ENCODE measurements around the gene MCUR1. TPM values are rescaled to one million over a fixed set of nuclear protein-coding genes. Genes with fewer than 3 reads are reported as not detected.
A peak's percentile ranks its signal among the peaks of the same experiment; 100 is the strongest.
"Not testable (repeated sequence)": the region's sequence is repeated elsewhere in the genome, so short reads cannot be mapped to it uniquely, and the experiment has no call there.

Gene MCUR1
- total and polyA plus RNA-seq, 8 donors = 2.3 to 16.4 (median 8.9) TPM

- WGBS, 5 donors = 90 to 97% (median 94%) methylated on average over 3 of the region's 3 CpGs
- H3K4me3 ChIP-seq = no peak overlapping the region
- no peak overlapping the region for H3K27ac ChIP-seq
- no peak for DNase-seq
- no peaks in the 10 kb centered on the region for H3K36me3 ChIP-seq
- intact Hi-C loops (cut with DNase I; ENCODE audit: low total_unique reads) = no loop called here
- H3K9me3 ChIP-seq = no peaks in the 10 kb centered on the region
- peaks cover 0 to 10% (median 0%) of the 10 kb centered on the region in 4 donors for H3K4me1 ChIP-seq
- H3K27me3 ChIP-seq = peaks cover 0 to 11% (median 7%) of the 10 kb centered on the region in 3 donors
- TF ChIP-seq CTCF (IDR thresholded peaks at IDR 0.05) = no peak
- no peak for TF ChIP-seq EP300 (IDR thresholded peaks at IDR 0.05)
- no peak for TF ChIP-seq POLR2A (IDR thresholded peaks at IDR 0.05)
- no peak for TF ChIP-seq POLR2AphosphoS5 (IDR thresholded peaks at IDR 0.05)
Observed at GRCh38 chr6:13851330-13851729, 37.0 kb upstream of the MCUR1 start.

GRCh38 chr6:13850690-13851089 lies 36.3 kb upstream of the MCUR1 start:
- DNase-seq; intact Hi-C loops (cut with DNase I; ENCODE audit: low total_unique reads); H3K36me3 ChIP-seq; H3K9me3 ChIP-seq; H3K27ac ChIP-seq; H3K27me3 ChIP-seq; H3K4me1 ChIP-seq; H3K4me3 ChIP-seq: not testable (repeated sequence)
- whole genome bisulfite sequencing, 5 donors = 79 to 99% (median 90%) methylated on average over 5 of the region's 5 CpGs

GRCh38 chr6:13848522-13849150 lies 34.3 kb upstream of the MCUR1 start:
- Histone ChIP-seq H3K36me3 (no peaks in the 10 kb centered on the region), H3K9me3 (no peaks in the 10 kb centered on the region)

GRCh38 chr6:13847326-13848050 lies 33.1 kb upstream of the MCUR1 start:
- 69 to 82% (median 76%) methylated on average over 11 of the region's 11 CpGs for WGBS, 5 donors
- no peak overlapping the region for H3K27ac ChIP-seq

More at GRCh38 chr6:13848522-13849150, 34.3 kb upstream of the MCUR1 start:
- H3K4me3 ChIP-seq = no peak overlapping the region
- 28 to 62% (median 56%) methylated on average over 5 of the region's 5 CpGs for WGBS, 5 donors
- no peak overlapping the region for H3K27ac ChIP-seq
- H3K27me3 ChIP-seq = peaks cover 0 to 9% (median 7%) of the 10 kb centered on the region in 3 donors
- peak in 1 of 2 donors; percentile 48 for DNase-seq
- H3K4me1 ChIP-seq = peaks cover 0 to 10% (median 0%) of the 10 kb centered on the region in 4 donors
- TF ChIP-seq POLR2A (IDR thresholded peaks at IDR 0.05) = no peak
- TF ChIP-seq POLR2AphosphoS5 (IDR thresholded peaks at IDR 0.05) = no peak
- intact Hi-C loops (cut with DNase I; ENCODE audit: low total_unique reads) = no loop called here

GRCh38 chr6:13846841-13847240 lies 32.5 kb upstream of the MCUR1 start:
- no peaks in the 10 kb centered on the region for H3K9me3 ChIP-seq
- no peak for TF ChIP-seq POLR2AphosphoS5 (IDR thresholded peaks at IDR 0.05)
- TF ChIP-seq POLR2A (IDR thresholded peaks at IDR 0.05) = no peak
- TF ChIP-seq EP300 (IDR thresholded peaks at IDR 0.05) = no peak
- TF ChIP-seq CTCF (IDR thresholded peaks at IDR 0.05) = no peak
- H3K36me3 ChIP-seq = no peaks in the 10 kb centered on the region
- H3K27ac ChIP-seq = no peak overlapping the region
- DNase-seq = no peak
- peaks cover 0 to 10% (median 0%) of the 10 kb centered on the region in 4 donors for H3K4me1 ChIP-seq
- intact Hi-C loops (cut with DNase I; ENCODE audit: low total_unique reads) = no loop called here
- 71 to 77% (median 76%) methylated on average over 13 of the region's 13 CpGs for WGBS, 5 donors
- H3K4me3 ChIP-seq = no peak overlapping the region
- H3K27me3 ChIP-seq = peaks cover 0 to 9% (median 7%) of the 10 kb centered on the region in 3 donors

More at GRCh38 chr6:13847326-13848050, 33.1 kb upstream of the MCUR1 start:
- Histone ChIP-seq H3K9me3 (no peaks in the 10 kb centered on the region), H3K36me3 (no peaks in the 10 kb centered on the region), H3K27me3 (peaks cover 0 to 9% (median 7%) of the 10 kb centered on the region in 3 donors), H3K4me3 (no peak overlapping the region), H3K4me1 (peaks cover 0 to 10% (median 0%) of the 10 kb centered on the region in 4 donors)
- intact Hi-C loops (cut with DNase I; ENCODE audit: low total_unique reads) = no loop called here
- no peak for DNase-seq
- TF ChIP-seq POLR2A (IDR thresholded peaks at IDR 0.05) = no peak
- TF ChIP-seq EP300 (IDR thresholded peaks at IDR 0.05) = no peak
- TF ChIP-seq POLR2AphosphoS5 (IDR thresholded peaks at IDR 0.05) = no peak
- no peak for TF ChIP-seq CTCF (IDR thresholded peaks at IDR 0.05)
